Endothelial cell (in vitro differentiated cells): ENCODE results near the gene CPHXL. TPM values are rescaled to one million over a fixed set of nuclear protein-coding genes. Genes with fewer than 3 reads are reported as not detected.

Experiments used
- DNase-seq: peaks from one replicate; pipeline ENCODE4 v3.0.0; 2021; ENCODE audit warnings: low spot score
- H3K27ac Mint-ChIP-seq: one replicate; pipeline ENCODE4 v1.8.0; 2021; ENCODE audit warnings: mixed read lengths, inconsistent platforms; ENCODE audit not compliant: unreplicated experiment
- H3K27me3 Mint-ChIP-seq: one replicate; pipeline ENCODE4 v1.8.0; 2021; ENCODE audit warnings: mild to moderate bottlenecking, moderate library complexity, mixed read lengths, inconsistent platforms; ENCODE audit not compliant: unreplicated experiment
- H3K36me3 Mint-ChIP-seq: one replicate; pipeline ENCODE4 v1.8.0; 2021; ENCODE audit warnings: mild to moderate bottlenecking, low read depth, mixed read lengths, inconsistent platforms; ENCODE audit not compliant: unreplicated experiment
- H3K4me1 Mint-ChIP-seq: one replicate; pipeline ENCODE4 v1.8.0; 2021; ENCODE audit warnings: mild to moderate bottlenecking, mixed read lengths, inconsistent platforms; ENCODE audit not compliant: unreplicated experiment
- H3K4me3 Mint-ChIP-seq: one replicate; pipeline ENCODE4 v1.8.0; 2021; ENCODE audit warnings: mild to moderate bottlenecking, mixed read lengths, inconsistent platforms; ENCODE audit not compliant: unreplicated experiment
- H3K9me3 Mint-ChIP-seq: one replicate; pipeline ENCODE4 v1.8.0; 2021; ENCODE audit warnings: mixed read lengths, inconsistent platforms; ENCODE audit not compliant: unreplicated experiment
- total RNA-seq: library from RNA; stranded (reverse); fragmentation: NEBNext Ultra II Directional; extraction: Animal tissue kit (Norgen Biotek cat#: 25700); gene quantifications from one replicate; pipeline ENCODE4 v1.2.1, GENCODE V29; 2021; ENCODE audit not compliant: unreplicated experiment
- TF ChIP-seq, protein P1 (sequence below): fragments of 200-600 bp; sonication (generic); IDR thresholded peaks from one replicate; pipeline ENCODE4 v1.5.0; 2021; ENCODE audit warnings: antibody characterized with exemption; ENCODE audit not compliant: unreplicated experiment

The CPHXL gene
- total RNA-seq, 1 donor from 2014 or later: not detected

DNA sequence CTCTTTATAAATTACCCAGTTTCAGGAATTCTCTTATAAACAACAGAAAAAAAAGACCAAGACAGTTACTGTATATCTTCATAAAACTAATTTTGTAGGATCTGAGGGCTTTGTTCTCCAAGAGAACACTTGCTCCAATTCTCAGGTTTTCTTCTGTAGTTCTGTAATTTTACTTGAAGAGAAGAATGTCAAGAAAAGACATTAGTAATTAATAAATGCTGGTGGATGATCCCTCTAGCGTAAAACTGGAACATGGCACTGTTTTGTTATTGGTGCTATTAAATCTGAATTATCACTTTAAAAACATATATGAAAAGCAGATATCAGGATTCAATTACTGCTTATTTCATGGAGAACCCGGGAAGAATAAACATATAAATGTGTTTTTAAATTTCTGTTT lies 36.5 kb upstream of the CPHXL start:
- H3K27me3 Mint-ChIP-seq: peaks cover 6% of the 10 kb centered on the region
- no peak for DNase-seq
- peaks cover 9% of the 10 kb centered on the region for H3K9me3 Mint-ChIP-seq
- TF ChIP-seq, protein P1, sequence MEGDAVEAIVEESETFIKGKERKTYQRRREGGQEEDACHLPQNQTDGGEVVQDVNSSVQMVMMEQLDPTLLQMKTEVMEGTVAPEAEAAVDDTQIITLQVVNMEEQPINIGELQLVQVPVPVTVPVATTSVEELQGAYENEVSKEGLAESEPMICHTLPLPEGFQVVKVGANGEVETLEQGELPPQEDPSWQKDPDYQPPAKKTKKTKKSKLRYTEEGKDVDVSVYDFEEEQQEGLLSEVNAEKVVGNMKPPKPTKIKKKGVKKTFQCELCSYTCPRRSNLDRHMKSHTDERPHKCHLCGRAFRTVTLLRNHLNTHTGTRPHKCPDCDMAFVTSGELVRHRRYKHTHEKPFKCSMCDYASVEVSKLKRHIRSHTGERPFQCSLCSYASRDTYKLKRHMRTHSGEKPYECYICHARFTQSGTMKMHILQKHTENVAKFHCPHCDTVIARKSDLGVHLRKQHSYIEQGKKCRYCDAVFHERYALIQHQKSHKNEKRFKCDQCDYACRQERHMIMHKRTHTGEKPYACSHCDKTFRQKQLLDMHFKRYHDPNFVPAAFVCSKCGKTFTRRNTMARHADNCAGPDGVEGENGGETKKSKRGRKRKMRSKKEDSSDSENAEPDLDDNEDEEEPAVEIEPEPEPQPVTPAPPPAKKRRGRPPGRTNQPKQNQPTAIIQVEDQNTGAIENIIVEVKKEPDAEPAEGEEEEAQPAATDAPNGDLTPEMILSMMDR: no peak
- no peaks in the 10 kb centered on the region for H3K4me1 Mint-ChIP-seq
- H3K36me3 Mint-ChIP-seq: no peaks in the 10 kb centered on the region
- H3K4me3 Mint-ChIP-seq: no peak overlapping the region
- H3K27ac Mint-ChIP-seq: no peak overlapping the region

DNA sequence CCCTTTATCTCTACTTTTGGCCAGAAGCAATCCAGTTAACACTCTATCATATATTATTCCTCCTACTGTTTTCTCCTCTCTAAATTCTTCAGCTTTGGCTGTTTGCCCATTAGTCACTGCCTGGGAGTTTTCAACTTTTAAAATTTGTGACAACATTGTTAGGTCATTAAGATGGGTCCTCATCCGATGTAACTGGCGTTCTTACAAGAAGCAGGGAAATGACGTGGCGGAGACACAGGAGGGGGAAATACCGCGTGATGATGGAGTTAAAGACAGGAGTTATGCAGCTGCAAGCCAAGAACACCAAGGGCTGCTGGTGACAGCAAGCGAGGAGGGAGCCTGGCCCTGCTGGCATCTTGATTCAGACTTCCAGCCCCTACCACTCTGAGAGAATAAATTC lies 34.8 kb upstream of the CPHXL start:
- Mint-ChIP-seq H3K36me3 (no peaks in the 10 kb centered on the region), H3K27me3 (peaks cover 8% of the 10 kb centered on the region)
- DNase-seq: no peak

DNA sequence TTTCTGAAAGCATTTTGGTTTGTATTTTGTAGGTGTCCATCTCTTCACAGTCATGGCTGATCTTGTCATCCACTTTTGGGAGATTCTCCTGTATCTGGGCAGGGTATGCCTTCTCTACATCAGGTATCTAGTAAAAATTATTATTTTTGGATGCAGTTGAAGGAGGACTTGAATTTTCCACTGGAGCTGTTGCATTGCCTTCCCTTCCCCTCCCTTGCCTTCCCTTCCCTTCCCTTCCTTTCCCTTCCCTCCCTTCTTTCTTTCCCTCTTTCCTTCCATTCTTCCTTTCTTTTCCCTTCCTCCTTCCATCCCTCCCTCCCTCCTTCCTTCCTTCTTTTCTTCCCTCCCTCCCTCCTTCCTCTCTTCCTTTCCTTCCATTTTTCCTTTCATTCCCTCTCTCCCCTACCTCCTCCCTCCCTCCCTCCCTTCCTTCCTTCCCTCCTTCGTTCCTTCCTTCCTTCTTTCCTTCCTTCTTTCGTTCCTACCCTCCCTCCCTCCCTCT lies 33.8 kb upstream of the CPHXL start:
- H3K4me3 Mint-ChIP-seq: no peak overlapping the region
- H3K36me3 Mint-ChIP-seq: peaks cover 3% of the 10 kb centered on the region

More for the DNA sequence above, 34.8 kb upstream of the CPHXL start:
- Mint-ChIP-seq H3K4me1 (no peaks in the 10 kb centered on the region), H3K4me3 (no peak overlapping the region), H3K27ac (no peak overlapping the region), H3K9me3 (peaks cover 9% of the 10 kb centered on the region)
- TF ChIP-seq, protein P1: no peak

DNA sequence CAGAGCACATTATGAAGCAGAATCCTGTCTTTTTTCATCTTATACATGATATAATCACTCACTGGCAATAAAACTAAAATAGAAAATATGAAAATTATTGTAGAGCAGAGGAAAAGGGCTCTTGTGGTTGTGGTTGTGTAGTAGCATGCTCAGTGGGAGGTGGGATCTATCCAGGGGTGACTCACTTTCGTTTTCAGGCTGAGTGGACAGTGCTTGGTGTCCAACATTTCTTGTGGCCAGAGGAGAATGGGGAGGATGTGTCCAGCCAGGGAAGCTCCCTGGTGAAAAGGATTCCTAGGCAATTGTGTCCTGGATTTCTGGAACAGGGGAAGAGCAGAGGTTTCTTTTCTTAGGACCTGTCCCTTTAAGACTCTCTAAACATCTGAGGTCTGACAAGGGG lies 31.9 kb upstream of the CPHXL start:
- TF ChIP-seq, protein P1: no peak
- Mint-ChIP-seq H3K9me3 (peaks cover 13% of the 10 kb centered on the region), H3K27ac (no peak overlapping the region), H3K4me1 (no peaks in the 10 kb centered on the region), H3K4me3 (no peak overlapping the region), H3K36me3 (peaks cover 10% of the 10 kb centered on the region), H3K27me3 (peaks cover 9% of the 10 kb centered on the region)
- no peak for DNase-seq

More for the DNA sequence above, 33.8 kb upstream of the CPHXL start:
- Mint-ChIP-seq H3K27ac (no peak overlapping the region), H3K4me1 (no peaks in the 10 kb centered on the region), H3K9me3 (peaks cover 9% of the 10 kb centered on the region), H3K27me3 (peaks cover 9% of the 10 kb centered on the region)
- DNase-seq: no peak
- TF ChIP-seq, protein P1: no peak

DNA sequence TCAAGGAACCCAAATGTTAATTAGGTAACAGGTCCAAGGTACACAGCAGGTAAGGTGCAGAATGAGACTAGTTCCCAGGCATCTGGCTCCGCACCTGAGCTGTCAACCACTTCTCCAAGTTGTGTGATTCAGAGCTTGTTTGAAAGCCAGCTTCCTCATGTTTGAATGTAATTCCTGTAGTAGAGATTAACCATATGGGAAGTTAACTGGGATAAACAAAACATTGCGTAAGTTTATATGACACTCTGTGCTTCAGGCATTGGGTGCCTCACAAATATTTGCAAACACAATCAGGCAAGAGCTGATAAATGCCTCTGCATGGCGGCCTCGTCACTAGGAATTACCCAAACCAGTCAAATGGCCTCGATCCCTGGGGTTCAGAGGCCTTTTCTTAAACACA lies 27.9 kb upstream of the CPHXL start:
- TF ChIP-seq, protein P1: no peak
- Mint-ChIP-seq H3K4me1 (no peaks in the 10 kb centered on the region), H3K27ac (no peak overlapping the region), H3K9me3 (peaks cover 11% of the 10 kb centered on the region), H3K36me3 (peaks cover 14% of the 10 kb centered on the region), H3K4me3 (no peak overlapping the region), H3K27me3 (peaks cover 2% of the 10 kb centered on the region)
- no peak for DNase-seq
